GM23248 (cell line): ENCODE data around the gene SPDYE2.
"Not testable (repeated sequence)": the region's sequence is repeated elsewhere in the genome, so short reads cannot be mapped to it uniquely, and the experiment has no call there.

Experiments used
- EZH2 ChIP-seq: fragments of 200-600 bp; sonication (generic); IDR thresholded peaks from 2 replicates; pipeline ENCODE4 v1.6.1; 2018; ENCODE audit warnings: antibody characterized with exemption, mild to moderate bottlenecking; ENCODE audit not compliant: insufficient read depth, poor library complexity, severe bottlenecking
- EZH2phosphoT487 ChIP-seq: fragments of 200-600 bp; sonication (generic); IDR thresholded peaks from 2 replicates; pipeline ENCODE4 v1.6.1; 2018; ENCODE audit warnings: antibody characterized with exemption, moderate library complexity, mild to moderate bottlenecking, low read depth; ENCODE audit not compliant: insufficient read depth

GRCh38 chr7:102505298-102506185, 45.5 kb upstream of the SPDYE2 start:
- TF ChIP-seq EZH2phosphoT487, EZH2: not testable (repeated sequence)
